CD4-positive, alpha-beta T cell (primary cell): ENCODE data around the gene HECTD4. TPM values are rescaled to one million over a fixed set of nuclear protein-coding genes. Genes with fewer than 3 reads are reported as not detected.
"Not testable (repeated sequence)": the region's sequence is repeated elsewhere in the genome, so short reads cannot be mapped to it uniquely, and the experiment has no call there.

Source experiments
- ATAC-seq: fragments of 200-7000 bp; cut with Tn5 transposase; one replicate; pipeline ENCODE4 v1.10.0; 2022; ENCODE audit warnings: mild to moderate bottlenecking; ENCODE audit not compliant: poor library complexity
- CTCF ChIA-PET: fragments of 350-600 bp; sonication (Branson Sonifier 250); formaldehyde crosslinking; loops from one replicate; lab custom pipeline; 2021; ENCODE audit warnings: antibody characterized with exemption, inconsistent platforms; lab: Charles Lee
- POLR2A ChIA-PET: fragments of 350-600 bp; sonication (Branson Sonifier 250); formaldehyde crosslinking; loops from one replicate; lab custom pipeline; 2021; ENCODE audit warnings: antibody characterized with exemption, inconsistent platforms; lab: Charles Lee
- DNase-seq, 14 experiments: peaks; one replicate each; pipeline ENCODE4 v3.0.0-alpha.2; 2013 to 2020; ENCODE audit warnings: mixed read lengths in 2 of 14
- H3K27ac ChIP-seq, 2 donors: one replicate each; pipeline versions ENCODE4 v1.5.1 to v1.7.0; 2013; ENCODE audit warnings: low read length in 2 of 2, low read depth in 1 of 2, mild to moderate bottlenecking in 1 of 2
- H3K27me3 ChIP-seq, 2 experiments: 1 replicate in 1 of 2; 2 replicates in 1 of 2; pipeline versions ENCODE4 v1.6.1 to v1.7.0; 2013; ENCODE audit warnings: low read length in 2 of 2, control low read depth in 1 of 2, mild to moderate bottlenecking in 1 of 2, moderate library complexity in 1 of 2; ENCODE audit not compliant: insufficient read depth in 2 of 2, control insufficient read depth in 1 of 2
- H3K36me3 ChIP-seq: one replicate; pipeline ENCODE4 v1.6.1; 2013; ENCODE audit warnings: low read length, control low read depth; ENCODE audit not compliant: insufficient read depth
- H3K4me1 ChIP-seq: one replicate; pipeline ENCODE4 v1.6.1; 2013; ENCODE audit warnings: low read length, control low read depth; ENCODE audit not compliant: insufficient read depth
- H3K4me3 ChIP-seq: one replicate; pipeline ENCODE4 v1.5.1; 2013; ENCODE audit warnings: mild to moderate bottlenecking, low read length, moderate library complexity
- H3K9me3 ChIP-seq, 2 experiments: 1 replicate in 1 of 2; 2 replicates in 1 of 2; pipeline versions ENCODE4 v1.6.1 to v1.7.0; 2013; ENCODE audit warnings: low read length in 2 of 2, mild to moderate bottlenecking in 2 of 2, control low read depth in 1 of 2, moderate library complexity in 1 of 2; ENCODE audit not compliant: control insufficient read depth in 1 of 2, insufficient read depth in 1 of 2
- H3K27ac Mint-ChIP-seq: one replicate; pipeline ENCODE4 v1.8.0; 2020; ENCODE audit warnings: mixed read lengths
- H3K27me3 Mint-ChIP-seq: one replicate; pipeline ENCODE4 v1.8.0; 2021; ENCODE audit warnings: mixed read lengths
- H3K36me3 Mint-ChIP-seq: one replicate; pipeline ENCODE4 v1.8.0; 2021; ENCODE audit warnings: low read depth, mixed read lengths
- H3K4me1 Mint-ChIP-seq: one replicate; pipeline ENCODE4 v1.8.0; 2021; ENCODE audit warnings: low read depth, mixed read lengths
- H3K4me3 Mint-ChIP-seq: one replicate; pipeline ENCODE4 v1.8.0; 2020; ENCODE audit warnings: mild to moderate bottlenecking, mixed read lengths
- H3K9me3 Mint-ChIP-seq: one replicate; pipeline ENCODE4 v1.8.0; 2020; ENCODE audit warnings: mixed read lengths
- intact Hi-C, 2 experiments: fragments of 100-400 bp; cut with DNase I in 1 of 2; cut with micrococcal nuclease in 1 of 2; formaldehyde crosslinking; loops; one replicate each; pipeline versions ENCODE4 v1.15.1 to v1.9.0; 2023 to 2025; cut with DNase I, micrococcal nuclease
- total RNA-seq, 174 experiments: library from RNA in 2 of 174; stranded (reverse) in 2 of 174; gene quantifications; one replicate each; pipeline ENCODE4 v1.2.3 and lab custom pipeline; 2021 to 2026
- TF ChIP-seq, protein P1 (sequence below): fragments of 200-600 bp; IDR thresholded peaks from one replicate; pipeline ENCODE4 v1.8.0; 2022; ENCODE audit warnings: antibody characterized with exemption, mild to moderate bottlenecking

HECTD4 gene
- total RNA-seq, 2 experiments from 2014 or later: 40.2 to 43.3 TPM

DNA sequence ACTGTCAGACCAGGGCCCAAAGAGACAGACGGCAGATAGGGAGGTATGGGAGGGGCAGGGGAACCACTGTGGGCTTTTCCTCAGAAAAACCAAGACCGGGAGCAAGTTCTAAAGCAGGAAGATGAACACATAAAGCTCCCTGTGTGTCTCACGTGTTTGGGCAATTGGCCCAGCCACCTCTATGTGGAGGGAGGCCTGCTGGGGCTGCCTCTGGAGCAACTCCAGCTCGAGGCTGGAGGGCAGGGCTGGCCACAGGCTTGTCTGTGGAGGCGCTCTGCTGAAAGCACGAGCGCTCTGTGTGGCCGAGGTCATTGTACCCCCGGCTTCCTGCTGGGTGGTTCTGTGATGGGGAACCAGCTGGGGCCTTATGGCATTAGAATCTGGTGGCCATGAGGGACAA lies 220.5 kb downstream of the HECTD4 start:
- H3K4me3 ChIP-seq: no peak overlapping the region
- DNase-seq (peak in 1 of 14 experiments; percentile 19), ATAC-seq (no peak)
- Mint-ChIP-seq H3K4me1 (peaks cover 11% of the 10 kb centered on the region), H3K27me3 (no peaks in the 10 kb centered on the region), H3K9me3 (peaks cover 5% of the 10 kb centered on the region), H3K4me3 (no peak overlapping the region), H3K27ac (no peak overlapping the region), H3K36me3 (peaks cover 68% of the 10 kb centered on the region)
- intact Hi-C loops: no loop called here
- no peaks in the 10 kb centered on the region for H3K27me3 ChIP-seq
- H3K36me3 ChIP-seq: peaks cover 42% of the 10 kb centered on the region
- TF ChIP-seq, protein P1, sequence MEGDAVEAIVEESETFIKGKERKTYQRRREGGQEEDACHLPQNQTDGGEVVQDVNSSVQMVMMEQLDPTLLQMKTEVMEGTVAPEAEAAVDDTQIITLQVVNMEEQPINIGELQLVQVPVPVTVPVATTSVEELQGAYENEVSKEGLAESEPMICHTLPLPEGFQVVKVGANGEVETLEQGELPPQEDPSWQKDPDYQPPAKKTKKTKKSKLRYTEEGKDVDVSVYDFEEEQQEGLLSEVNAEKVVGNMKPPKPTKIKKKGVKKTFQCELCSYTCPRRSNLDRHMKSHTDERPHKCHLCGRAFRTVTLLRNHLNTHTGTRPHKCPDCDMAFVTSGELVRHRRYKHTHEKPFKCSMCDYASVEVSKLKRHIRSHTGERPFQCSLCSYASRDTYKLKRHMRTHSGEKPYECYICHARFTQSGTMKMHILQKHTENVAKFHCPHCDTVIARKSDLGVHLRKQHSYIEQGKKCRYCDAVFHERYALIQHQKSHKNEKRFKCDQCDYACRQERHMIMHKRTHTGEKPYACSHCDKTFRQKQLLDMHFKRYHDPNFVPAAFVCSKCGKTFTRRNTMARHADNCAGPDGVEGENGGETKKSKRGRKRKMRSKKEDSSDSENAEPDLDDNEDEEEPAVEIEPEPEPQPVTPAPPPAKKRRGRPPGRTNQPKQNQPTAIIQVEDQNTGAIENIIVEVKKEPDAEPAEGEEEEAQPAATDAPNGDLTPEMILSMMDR: no peak
- H3K9me3 ChIP-seq: peaks cover 9 to 32% of the 10 kb centered on the region in 2 experiments
- peaks cover 19% of the 10 kb centered on the region for H3K4me1 ChIP-seq
- ChIA-PET CTCF (no interaction called here), POLR2A (no interaction called here)
- no peak overlapping the region for H3K27ac ChIP-seq

DNA sequence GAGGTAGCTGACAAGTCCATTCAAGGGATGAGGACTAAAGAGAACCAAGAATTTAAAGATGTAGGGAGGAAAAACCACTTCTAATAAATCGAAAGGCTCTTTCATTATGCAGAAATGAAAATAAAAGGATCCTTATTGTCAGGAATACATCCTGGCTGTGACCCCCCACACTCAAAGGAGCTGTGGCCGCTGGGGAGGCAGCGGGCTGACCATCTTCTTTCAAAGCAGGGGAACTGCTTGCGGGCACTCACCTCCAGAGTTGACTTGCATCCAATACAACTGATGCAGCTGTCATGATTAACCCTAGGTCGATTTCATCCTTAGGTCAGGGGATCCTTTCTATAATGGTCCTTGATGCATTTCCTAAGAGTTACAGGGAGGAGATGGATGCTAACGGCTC lies 221.6 kb downstream of the HECTD4 start:
- no peaks in the 10 kb centered on the region for H3K27me3 Mint-ChIP-seq
- H3K27ac Mint-ChIP-seq: no peak overlapping the region
- H3K36me3 Mint-ChIP-seq: peaks cover 79% of the 10 kb centered on the region
- intact Hi-C loops: no loop called here
- Histone ChIP-seq H3K9me3 (peaks cover 9 to 32% of the 10 kb centered on the region in 2 experiments), H3K27ac (no peak overlapping the region), H3K4me1 (peaks cover 19% of the 10 kb centered on the region), H3K4me3 (no peak overlapping the region), H3K36me3 (peaks cover 42% of the 10 kb centered on the region), H3K27me3 (no peaks in the 10 kb centered on the region)
- no peak for ATAC-seq
- TF ChIP-seq, protein P1: no peak
- H3K4me3 Mint-ChIP-seq: no peak overlapping the region
- peak in 1 of 14 experiments; percentile 7 for DNase-seq
- peaks cover 8% of the 10 kb centered on the region for H3K9me3 Mint-ChIP-seq
- POLR2A ChIA-PET: interaction anchor here (0.9 to 2.3 kb wide), 2 partner anchors 9 to 30 kb away, joined by 3 to 15 read pairs; no protein-coding TSS in a partner anchor
- CTCF ChIA-PET: no interaction called here
- peaks cover 11% of the 10 kb centered on the region for H3K4me1 Mint-ChIP-seq

- H3K4me1 ChIP-seq: peaks cover 19% of the 10 kb centered on the region
- peaks cover 45% of the 10 kb centered on the region for H3K36me3 ChIP-seq
- Mint-ChIP-seq H3K36me3 (peaks cover 92% of the 10 kb centered on the region), H3K4me3 (no peak overlapping the region), H3K9me3 (peaks cover 8% of the 10 kb centered on the region), H3K27me3 (no peaks in the 10 kb centered on the region), H3K4me1 (peaks cover 11% of the 10 kb centered on the region), H3K27ac (peak overlapping the region; percentile 70)
- DNase-seq (peak in 1 of 14 experiments; percentile 24), ATAC-seq (no peak)
- peak overlapping the region in 1 of 2 donors; percentile 18 for H3K27ac ChIP-seq
- ChIA-PET POLR2A (interaction anchor here (0.6 to 2.3 kb wide), 5 partner anchors 28 to 145 kb away, joined by 4 to 15 read pairs (median 5); partner anchors contain the start of gene TRAFD1), CTCF (no interaction called here)
- TF ChIP-seq, protein P1: no peak
- H3K9me3 ChIP-seq: peaks cover 9 to 39% of the 10 kb centered on the region in 2 experiments
- H3K27me3 ChIP-seq: no peaks in the 10 kb centered on the region
- intact Hi-C loops: no loop called here
- H3K4me3 ChIP-seq: no peak overlapping the region
Observed at GRCh38 chr12:112159146-112159541, 223.1 kb downstream of the HECTD4 start.

DNA sequence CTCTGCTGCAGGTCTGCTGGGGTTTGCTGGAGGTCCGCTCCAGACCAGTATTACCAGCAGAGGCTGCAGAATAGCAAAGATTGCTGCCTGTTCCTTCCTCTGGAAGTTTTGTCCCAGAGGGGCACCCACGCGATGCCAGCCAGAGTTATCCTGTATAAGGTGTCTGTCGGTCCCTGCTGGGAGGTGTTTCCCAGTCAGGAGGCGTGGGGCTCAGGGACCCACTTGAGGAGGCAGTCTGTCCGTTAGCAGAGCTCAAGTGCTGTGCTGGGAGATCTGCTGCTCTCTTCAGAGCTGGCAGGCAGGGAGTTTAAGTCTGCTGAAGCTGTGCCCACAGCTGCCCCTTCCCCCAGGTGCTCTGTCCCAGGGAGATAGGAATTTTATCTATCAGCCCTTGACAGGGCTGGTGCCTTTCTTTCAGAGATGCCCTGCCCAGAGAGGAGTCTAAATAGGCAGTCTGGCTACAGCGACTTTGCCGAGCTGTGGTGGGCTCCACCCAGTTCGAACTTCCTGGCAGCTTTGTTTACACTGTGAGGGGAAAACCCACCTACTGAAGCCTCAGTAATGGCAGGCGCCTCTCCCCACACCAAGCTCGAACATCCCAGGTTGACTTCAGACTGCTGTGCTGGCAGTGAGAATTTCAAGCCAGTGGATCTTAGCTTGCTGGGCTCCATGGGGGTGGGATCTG lies 223.6 kb downstream of the HECTD4 start:
- CTCF ChIA-PET, H3K27me3 Mint-ChIP-seq, H3K9me3 Mint-ChIP-seq, H3K4me3 ChIP-seq, H3K4me3 Mint-ChIP-seq, H3K27me3 ChIP-seq, intact Hi-C loops: not testable (repeated sequence)
- H3K36me3 ChIP-seq: peaks cover 45% of the 10 kb centered on the region
- POLR2A ChIA-PET: interaction anchor here (0.6 to 2.3 kb wide), 5 partner anchors 28 to 145 kb away, joined by 4 to 15 read pairs (median 5); partner anchors contain the start of gene TRAFD1
- H3K4me1 ChIP-seq: peaks cover 19% of the 10 kb centered on the region
- Mint-ChIP-seq H3K4me1 (peaks cover 11% of the 10 kb centered on the region), H3K27ac (peak overlapping the region; percentile 70), H3K36me3 (peaks cover 97% of the 10 kb centered on the region)
- ATAC-seq (peak; percentile 63), DNase-seq (peak in 12 of 14 experiments; percentile 8 to 67 (median 30))
- peaks cover 9 to 39% of the 10 kb centered on the region in 2 experiments for H3K9me3 ChIP-seq
- H3K27ac ChIP-seq: peak overlapping the region in 1 of 2 donors; percentile 18
